ENCODE measurements around the gene TSPAN6.

Gene TSPAN6

DNA sequence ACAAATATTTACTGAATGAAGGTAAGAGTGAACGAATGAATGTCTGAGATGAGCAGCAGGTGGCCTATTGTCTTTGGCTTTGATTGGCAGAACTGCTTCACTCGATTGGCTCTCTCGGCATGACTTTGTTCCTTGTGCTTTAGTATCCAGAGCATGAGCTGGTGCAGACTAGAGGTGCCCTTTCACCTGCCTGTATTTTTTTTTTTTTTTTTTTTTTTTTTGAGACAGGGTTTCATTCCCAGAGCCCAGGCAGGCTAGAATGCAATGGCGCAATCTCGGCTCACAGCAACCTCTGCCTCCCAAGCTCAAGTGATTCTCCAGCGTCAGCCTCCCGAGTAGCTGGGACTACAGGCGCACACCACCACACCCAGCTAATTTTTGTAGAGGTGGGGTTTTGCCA, 46.3 kb upstream of the TSPAN6 start (continued):
- TF ChIP-seq SETDB1 (IDR thresholded peaks at IDR 0.05; ENCODE audit: insufficient read length, low read length) (no peak), ZNF701 (tag by site-specific recombination; IDR thresholded peaks at IDR 0.05) (no peak), SP7 (tag by site-specific recombination; IDR thresholded peaks at IDR 0.05) (no peak), ZNF174 (tag by site-specific recombination; IDR thresholded peaks at IDR 0.05) (no peak)

GRCh38 chrX:100681599-100681998, 45.0 kb upstream of the TSPAN6 start:
- peaks cover 0 to 12% of the 10 kb centered on the region in 2 experiments; a peak in 1 of 3 replicates for H3K36me3 ChIP-seq (ENCODE audit: control insufficient read depth in 2 of 2, insufficient read depth in 1 of 2, low read length in 2 of 2)
- ChIA-PET POLR2A (no interaction called here), CTCF (interaction anchor here (4.8 to 21.6 kb wide), 2 partner anchors 10 to 85 kb away, joined by 21 to 540 read pairs; no protein-coding TSS in a partner anchor)
- no peak overlapping the region for H3K4me3 ChIP-seq (ENCODE audit: low read depth, low read length)
- no peaks in the 10 kb centered on the region for H3K9me3 ChIP-seq (ENCODE audit: control insufficient read depth, insufficient read depth, low read depth, low read length)
- no peak for TF ChIP-seq ZNF501 (tag by site-specific recombination; IDR thresholded peaks at IDR 0.05)
- H3K27ac ChIP-seq (ENCODE audit: extremely low read depth, low read depth, low read length), result no peak overlapping the region
- H3K4me1 ChIP-seq (ENCODE audit: control insufficient read depth, insufficient read depth, low read length), result no peaks in the 10 kb centered on the region

DNA sequence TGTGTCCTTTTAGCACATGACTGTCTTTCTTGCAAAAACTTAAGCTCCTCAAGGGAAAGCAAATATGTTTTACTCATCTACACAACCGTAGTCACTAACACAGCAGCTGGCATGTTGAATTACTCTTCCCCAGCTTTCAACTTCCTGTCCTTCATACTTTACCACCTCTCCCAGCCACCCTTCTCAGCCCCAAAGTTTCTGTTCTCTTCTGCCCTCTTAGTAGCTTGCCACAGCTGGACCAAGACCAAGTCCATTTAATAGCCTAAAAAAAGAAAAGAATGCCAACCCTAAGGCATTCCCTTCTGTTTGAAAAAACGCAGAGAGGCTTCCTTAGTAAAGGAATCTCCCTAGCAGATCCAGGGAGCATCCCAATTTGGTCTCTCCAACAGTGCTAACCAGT, 44.1 kb upstream of the TSPAN6 start:
- Histone ChIP-seq H3K9me3 (ENCODE audit: control insufficient read depth, insufficient read depth, low read depth, low read length) (no peaks in the 10 kb centered on the region), H3K4me3 (ENCODE audit: low read depth, low read length) (no peak overlapping the region), H3K4me1 (ENCODE audit: control insufficient read depth, insufficient read depth, low read length) (no peaks in the 10 kb centered on the region), H3K27ac (ENCODE audit: extremely low read depth, low read depth, low read length) (no peak overlapping the region), H3K36me3 (ENCODE audit: control insufficient read depth in 2 of 2, insufficient read depth in 1 of 2, low read length in 2 of 2) (peaks cover 0 to 7% of the 10 kb centered on the region in 2 experiments; a peak in 1 of 3 replicates)
- POLR2A ChIA-PET, result interaction anchor here (0.5 kb wide), 1 partner anchor 9 kb away, joined by 3 read pairs; no protein-coding TSS in a partner anchor
- TF ChIP-seq ZNF248 (tag by site-specific recombination; IDR thresholded peaks at IDR 0.05) (no peak), ZNF580 (tag by site-specific recombination; IDR thresholded peaks at IDR 0.05) (no peak), ZNF747 (tag by site-specific recombination; IDR thresholded peaks at IDR 0.05) (no peak), ZNF660 (tag by site-specific recombination; IDR thresholded peaks at IDR 0.05) (no peak), HIC1 (tag by site-specific recombination; IDR thresholded peaks at IDR 0.05) (no peak), ZNF155 (tag by site-specific recombination; IDR thresholded peaks at IDR 0.05) (no peak), ZFHX2 (tag by site-specific recombination; conservative IDR thresholded peaks at IDR 0.05) (no peak), ZNF701 (tag by site-specific recombination; IDR thresholded peaks at IDR 0.05) (no peak), ZNF138 (tag by site-specific recombination; IDR thresholded peaks at IDR 0.05; ENCODE audit: borderline replicate concordance) (no peak), ZFP69B (tag by site-specific recombination; IDR thresholded peaks at IDR 0.05) (no peak), REPIN1 (tag by site-specific recombination; IDR thresholded peaks at IDR 0.05; ENCODE audit: low read depth) (no peak), ZNF791 (tag by site-specific recombination; IDR thresholded peaks at IDR 0.05) (no peak), YY2 (tag by site-specific recombination; IDR thresholded peaks at IDR 0.05) (no peak)
- TF ChIP-seq, protein P1, sequence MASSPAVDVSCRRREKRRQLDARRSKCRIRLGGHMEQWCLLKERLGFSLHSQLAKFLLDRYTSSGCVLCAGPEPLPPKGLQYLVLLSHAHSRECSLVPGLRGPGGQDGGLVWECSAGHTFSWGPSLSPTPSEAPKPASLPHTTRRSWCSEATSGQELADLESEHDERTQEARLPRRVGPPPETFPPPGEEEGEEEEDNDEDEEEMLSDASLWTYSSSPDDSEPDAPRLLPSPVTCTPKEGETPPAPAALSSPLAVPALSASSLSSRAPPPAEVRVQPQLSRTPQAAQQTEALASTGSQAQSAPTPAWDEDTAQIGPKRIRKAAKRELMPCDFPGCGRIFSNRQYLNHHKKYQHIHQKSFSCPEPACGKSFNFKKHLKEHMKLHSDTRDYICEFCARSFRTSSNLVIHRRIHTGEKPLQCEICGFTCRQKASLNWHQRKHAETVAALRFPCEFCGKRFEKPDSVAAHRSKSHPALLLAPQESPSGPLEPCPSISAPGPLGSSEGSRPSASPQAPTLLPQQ (tag by site-specific recombination; IDR thresholded peaks at IDR 0.05), result no peak
- CTCF ChIA-PET, result interaction anchor here (0.6 to 21.6 kb wide), 3 partner anchors 9 to 1419 kb away, joined by 3 to 540 read pairs (median 21); no protein-coding TSS in a partner anchor

Measured in HEK293 (cell line).